Pancreas (tissue), 10 donors: ENCODE measurements around the gene CPXM2. TPM values are rescaled to one million over a fixed set of nuclear protein-coding genes. Genes with fewer than 3 reads are reported as not detected.

ENCODE experiments used
- ATAC-seq, 4 donors: fragments of 200-7000 bp; cut with Tn5 transposase; one replicate each; pipeline versions ENCODE4 v1.8.0 to v1.9.1; 2020; ENCODE audit warnings: mild to moderate bottlenecking in 4 of 4, moderate library complexity in 4 of 4
- DNase-seq, 6 donors: peaks; one replicate each; pipeline ENCODE4 v3.0.0-alpha.2; 2020
- FAIRE-seq: peaks from 2 replicates; lab custom pipeline; 2012; peaks lifted over from hg19 to GRCh38; lab: Jason Lieb, UNC
- H3K27ac ChIP-seq, 4 donors: fragments of 200-600 bp; sonication (generic); 1 replicate in 3 of 4; 2 replicates in 1 of 4; pipeline versions ENCODE4 v1.5.0 to v1.8.0; 2020
- H3K27me3 ChIP-seq, 4 donors: fragments of 200-600 bp; one replicate each; pipeline ENCODE4 v1.8.0; 2021
- H3K36me3 ChIP-seq, 3 donors: fragments of 200-600 bp; sonication (generic) in 1 of 3; one replicate each; pipeline versions ENCODE4 v1.5.0 to v1.8.0; 2020 to 2021
- H3K4me1 ChIP-seq, 3 donors: fragments of 200-600 bp; one replicate each; pipeline ENCODE4 v1.8.0; 2021
- H3K4me3 ChIP-seq, 4 donors: fragments of 200-600 bp; sonication (generic) in 2 of 4; one replicate each; pipeline versions ENCODE4 v1.5.0 to v1.8.0; 2020 to 2021
- H3K9me3 ChIP-seq, 4 donors: fragments of 200-600 bp; one replicate each; pipeline ENCODE4 v1.8.0; 2021
- WGBS, 2 donors: extraction: QIAGEN DNeasy Blood & Tissue Kit; methylation state at CpG; one replicate each; pipeline ENCODE4 v1.1.7; 2013; 5-methylcytosine and 5-hydroxymethylcytosine counted together
- intact Hi-C, 3 donors: fragments of 100-400 bp; cut with DNase I; formaldehyde crosslinking; loops; one replicate each; pipeline versions ENCODE4 v1.11.1 to v1.14.2; 2022
- polyA plus RNA-seq, 2 donors: library from polyadenylated mRNA; stranded (reverse); fragments of 200-250 nt; gene quantifications; one replicate each; pipeline ENCODE4 v1.2.3, GENCODE V29; 2013
- total RNA-seq, 6 donors: library from RNA; stranded (reverse); fragmentation: NEBNext Ultra II Directional in 4 of 6; extraction: Animal tissue kit (Norgen Biotek cat#: 25700) in 4 of 6; gene quantifications; one replicate each; pipeline versions ENCODE4 v1.2.1 to v1.2.4, GENCODE V29; 2021 to 2023
- TF ChIP-seq, protein P1 (sequence below), 4 donors: fragments of 200-600 bp; sonication (generic) in 3 of 4; IDR thresholded peaks; one replicate each; pipeline versions ENCODE4 v1.5.0 to v1.8.0; 2021; ENCODE audit warnings: antibody characterized with exemption in 4 of 4
- donor health status: healthy with polysubstance abuse.
- donor health status: DM: no; HTN: no; CAD: no; lungs with moderate emphysema.
- donor health status: DM: no; HTN: no; CAD: no.
- donor health status: control.
- donor health status: control.
- donor health status: Bipolar disorder and iron deficiency.
- donor health status: DM: yes; HTN: yes; CAD: no.
- donor health status: DM: no; HTN: no; CAD: no.
- donor health status: DM: no; HTN: no; CAD: no.
- donor health status: DM: yes; HTN: yes; CAD: no.

CPXM2 gene
- total and polyA plus RNA-seq, 8 donors = 0.46 to 3.9 (median 1.2) TPM

DNA sequence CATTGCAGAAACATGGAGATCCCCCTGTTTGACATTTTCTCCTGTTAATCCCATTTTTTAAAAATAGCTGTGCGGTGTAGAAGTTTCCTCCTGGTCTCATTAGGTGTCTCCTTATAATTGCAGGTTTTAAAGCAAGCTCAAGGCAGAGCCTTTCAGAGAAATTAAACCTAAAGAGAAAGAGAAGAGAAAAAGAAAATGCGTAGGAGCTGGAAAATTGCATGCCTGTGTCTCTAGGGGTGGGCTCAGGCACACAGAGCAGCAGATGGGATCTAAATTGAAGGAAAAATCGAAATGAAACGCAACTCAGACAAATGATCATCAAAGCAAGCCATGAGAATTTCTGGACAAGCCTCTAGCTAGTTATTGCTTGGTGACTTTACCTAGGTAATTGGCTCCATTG is 185.4 kb downstream of the CPXM2 start:
- intact Hi-C loops = no loop called here
- ATAC-seq = no peak
- H3K27ac ChIP-seq = no peak overlapping the region
- WGBS, 2 donors = 40 to 42% methylated on average over 4 of the region's 4 CpGs
- no peaks in the 10 kb centered on the region for H3K9me3 ChIP-seq
- no peaks in the 10 kb centered on the region for H3K4me1 ChIP-seq
- FAIRE-seq = no peak
- H3K36me3 ChIP-seq = no peaks in the 10 kb centered on the region
- no peak for DNase-seq
- TF ChIP-seq, protein P1, sequence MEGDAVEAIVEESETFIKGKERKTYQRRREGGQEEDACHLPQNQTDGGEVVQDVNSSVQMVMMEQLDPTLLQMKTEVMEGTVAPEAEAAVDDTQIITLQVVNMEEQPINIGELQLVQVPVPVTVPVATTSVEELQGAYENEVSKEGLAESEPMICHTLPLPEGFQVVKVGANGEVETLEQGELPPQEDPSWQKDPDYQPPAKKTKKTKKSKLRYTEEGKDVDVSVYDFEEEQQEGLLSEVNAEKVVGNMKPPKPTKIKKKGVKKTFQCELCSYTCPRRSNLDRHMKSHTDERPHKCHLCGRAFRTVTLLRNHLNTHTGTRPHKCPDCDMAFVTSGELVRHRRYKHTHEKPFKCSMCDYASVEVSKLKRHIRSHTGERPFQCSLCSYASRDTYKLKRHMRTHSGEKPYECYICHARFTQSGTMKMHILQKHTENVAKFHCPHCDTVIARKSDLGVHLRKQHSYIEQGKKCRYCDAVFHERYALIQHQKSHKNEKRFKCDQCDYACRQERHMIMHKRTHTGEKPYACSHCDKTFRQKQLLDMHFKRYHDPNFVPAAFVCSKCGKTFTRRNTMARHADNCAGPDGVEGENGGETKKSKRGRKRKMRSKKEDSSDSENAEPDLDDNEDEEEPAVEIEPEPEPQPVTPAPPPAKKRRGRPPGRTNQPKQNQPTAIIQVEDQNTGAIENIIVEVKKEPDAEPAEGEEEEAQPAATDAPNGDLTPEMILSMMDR (IDR thresholded peaks at IDR 0.05) = no peak
- no peak overlapping the region for H3K4me3 ChIP-seq
- no peaks in the 10 kb centered on the region for H3K27me3 ChIP-seq

DNA sequence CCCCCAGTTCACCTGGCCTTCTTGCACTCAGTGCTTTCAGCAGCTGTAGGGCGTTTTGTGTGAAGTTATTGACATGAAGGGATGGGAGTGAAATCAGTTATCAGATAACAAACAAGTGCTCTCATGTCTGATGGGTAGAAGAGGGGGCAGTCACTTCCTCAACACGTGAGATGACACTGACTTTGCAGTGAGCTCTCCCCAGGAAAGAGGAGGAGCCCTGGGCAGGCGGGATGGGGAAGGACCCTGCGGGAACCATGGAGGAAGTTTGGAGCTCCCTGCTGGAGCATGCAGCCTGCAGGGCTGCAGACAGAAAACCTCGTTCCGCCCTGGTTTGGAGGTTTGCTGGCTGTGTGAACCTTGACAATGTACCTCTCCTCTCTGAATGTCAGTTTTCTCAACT is 186.8 kb downstream of the CPXM2 start:
- no peak overlapping the region for H3K4me3 ChIP-seq
- TF ChIP-seq, protein P1 (IDR thresholded peaks at IDR 0.05) = no peak
- H3K4me1 ChIP-seq = no peaks in the 10 kb centered on the region
- DNase-seq (no peak), FAIRE-seq (no peak), ATAC-seq (no peak)
- intact Hi-C loops = no loop called here
- no peaks in the 10 kb centered on the region for H3K9me3 ChIP-seq
- H3K27ac ChIP-seq = no peak overlapping the region
- no peaks in the 10 kb centered on the region for H3K27me3 ChIP-seq
- WGBS, 2 donors = 6 to 8% methylated on average over 6 of the region's 6 CpGs
- no peaks in the 10 kb centered on the region for H3K36me3 ChIP-seq

DNA sequence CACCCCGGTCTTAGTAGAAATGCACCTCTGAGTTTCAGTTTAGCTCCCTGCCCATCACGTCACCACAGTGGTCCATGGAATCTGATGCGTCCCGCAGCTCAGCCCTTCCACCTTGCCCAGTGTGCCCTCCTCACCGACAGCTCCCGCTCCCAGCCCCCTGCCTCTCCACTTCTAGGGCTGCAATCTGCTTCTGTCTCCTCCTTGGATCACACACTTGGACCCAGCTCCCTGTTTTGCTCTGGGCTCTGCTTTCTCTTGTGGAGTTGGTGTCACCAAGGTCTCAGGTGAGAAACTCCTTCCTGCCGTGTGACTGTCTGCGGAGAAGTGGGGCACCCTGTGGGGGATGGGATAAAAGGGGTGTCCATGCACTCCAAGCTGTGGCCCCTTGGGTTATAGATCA is 187.5 kb downstream of the CPXM2 start:
- WGBS, 2 donors = 64 to 74% methylated on average over 8 of the region's 8 CpGs
- Histone ChIP-seq H3K27ac (no peak overlapping the region), H3K9me3 (no peaks in the 10 kb centered on the region), H3K27me3 (no peaks in the 10 kb centered on the region), H3K36me3 (no peaks in the 10 kb centered on the region), H3K4me3 (no peak overlapping the region), H3K4me1 (no peaks in the 10 kb centered on the region)
- ATAC-seq = no peak
- DNase-seq = no peak
- no peak for FAIRE-seq
- TF ChIP-seq, protein P1 (IDR thresholded peaks at IDR 0.05) = no peak
- intact Hi-C loops = no loop called here

DNA sequence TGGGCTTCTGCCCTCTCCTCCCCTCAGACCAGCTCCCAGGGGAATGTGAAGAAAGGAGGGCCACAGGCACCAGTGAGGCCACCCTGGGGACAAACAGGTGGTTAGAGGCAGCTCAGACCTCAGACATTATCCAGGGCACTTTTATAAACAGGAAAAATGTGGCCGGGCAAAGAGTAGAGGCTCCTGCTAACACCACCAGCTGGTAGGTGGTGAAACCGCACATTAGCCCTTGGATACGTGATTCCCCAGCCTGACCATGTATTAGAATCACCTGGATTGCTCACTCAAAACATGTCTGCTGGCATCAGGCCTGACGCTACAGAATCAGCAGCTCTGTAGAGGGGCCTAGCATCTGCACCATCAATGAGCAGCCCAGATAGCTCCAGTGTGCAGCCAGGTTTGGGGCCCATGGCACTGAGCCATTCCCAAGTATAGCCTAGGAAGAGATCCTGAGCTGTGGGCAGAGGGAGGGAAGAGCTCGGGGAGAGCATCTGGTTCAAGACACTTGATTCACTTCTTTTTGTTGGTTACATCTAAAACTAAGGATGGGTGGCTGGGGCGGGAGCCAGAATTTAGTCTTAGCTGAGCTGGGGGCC is 188.3 kb downstream of the CPXM2 start:
- intact Hi-C loops = no loop called here
- Histone ChIP-seq H3K9me3 (no peaks in the 10 kb centered on the region), H3K4me3 (no peak overlapping the region), H3K27ac (no peak overlapping the region), H3K27me3 (no peaks in the 10 kb centered on the region), H3K4me1 (no peaks in the 10 kb centered on the region), H3K36me3 (no peaks in the 10 kb centered on the region)
- DNase-seq (no peak), ATAC-seq (no peak), FAIRE-seq (no peak)
- 57 to 62% methylated on average over 6 of the region's 6 CpGs for whole genome bisulfite sequencing, 2 donors
- TF ChIP-seq, protein P1 (IDR thresholded peaks at IDR 0.05) = no peak

Other genes starting within 250 kb of the CPXM2 start
- gene GPR26, start 225.5 kb downstream of the CPXM2 start, total RNA-seq = not detected
- not detected for gene GPR26, start 225.5 kb downstream of the CPXM2 start, polyA plus RNA-seq
- 10 to 100 TPM in 5 of 6 donors, 1 to 10 TPM in 1; 9.4 to 17.3 (median 14.0) TPM for gene CHST15, start 201.8 kb upstream of the CPXM2 start, total RNA-seq
- gene CHST15, start 201.8 kb upstream of the CPXM2 start, polyA plus RNA-seq = 10 to 100 TPM in 1 of 2 donors, 1 to 10 TPM in 1; 4.8 to 12.4 TPM